ENCODE data around the gene SMS.

Gene SMS

DNA sequence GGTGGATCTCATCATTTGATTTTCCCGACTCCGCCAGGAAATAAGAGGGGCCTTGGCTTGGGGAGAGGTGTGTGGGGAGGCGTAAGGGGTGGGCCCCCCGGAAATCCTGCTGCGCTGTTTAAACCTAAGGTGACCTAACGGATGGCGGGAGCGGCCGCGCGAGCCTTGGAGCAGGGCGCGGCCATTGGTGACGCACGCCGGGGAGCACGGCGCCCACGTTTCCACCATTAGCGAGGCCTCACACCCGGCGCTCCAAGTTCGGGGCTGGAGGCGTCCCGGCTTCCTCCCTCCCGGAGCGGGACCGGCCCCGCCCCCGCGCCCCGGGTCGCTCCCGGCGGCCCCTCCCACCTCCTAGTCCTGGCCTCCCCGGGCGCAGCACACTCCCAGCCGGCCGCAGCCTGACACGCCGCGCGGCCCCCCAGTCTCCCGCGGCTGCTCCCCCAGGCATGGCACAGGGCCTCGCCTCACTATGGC, at the start of gene SMS:
Gene SMS (plus strand): TSS at position 354 of the 474 bp plus-strand sequence. CDS start 116 bp downstream, at position 470.
- DNase-seq (ENCODE audit: low read depth in 3 of 3), result peak; percentile 39 to 49 (median 43)

DNA sequence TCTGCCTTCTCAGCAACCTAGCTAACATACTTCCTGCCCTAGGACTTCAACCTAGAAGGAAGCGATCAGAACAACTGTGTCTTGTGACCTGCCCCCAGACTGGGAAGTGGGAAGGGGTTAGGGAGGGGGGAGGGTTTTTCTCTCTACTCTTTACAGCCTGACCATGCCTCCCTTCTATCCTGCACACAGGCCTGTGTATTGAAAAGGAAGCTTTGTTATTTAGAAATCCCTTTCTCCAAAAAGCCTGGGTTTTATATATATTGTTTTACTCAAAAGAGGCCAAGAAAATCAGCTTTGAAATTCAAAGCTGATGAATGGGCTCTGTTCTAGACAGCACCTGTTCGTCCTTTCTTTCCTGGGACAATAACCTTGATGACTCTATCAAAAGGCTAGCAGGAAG, 35.2 kb upstream of the SMS start:
- DNase-seq (ENCODE audit: low read depth in 3 of 3), result no peak

GRCh38 chrX:21905953-21906352, 34.6 kb upstream of the SMS start:
- DNase-seq (ENCODE audit: low read depth in 3 of 3), result no peak

GRCh38 chrX:21907260-21907659, 33.2 kb upstream of the SMS start:
- DNase-seq (ENCODE audit: low read depth in 3 of 3), result no peak

- DNase-seq (ENCODE audit: low read depth in 3 of 3), result no peak
These were observed 29.0 kb upstream of the SMS start for GRCh38 chrX:21911481-21911880.

DNA sequence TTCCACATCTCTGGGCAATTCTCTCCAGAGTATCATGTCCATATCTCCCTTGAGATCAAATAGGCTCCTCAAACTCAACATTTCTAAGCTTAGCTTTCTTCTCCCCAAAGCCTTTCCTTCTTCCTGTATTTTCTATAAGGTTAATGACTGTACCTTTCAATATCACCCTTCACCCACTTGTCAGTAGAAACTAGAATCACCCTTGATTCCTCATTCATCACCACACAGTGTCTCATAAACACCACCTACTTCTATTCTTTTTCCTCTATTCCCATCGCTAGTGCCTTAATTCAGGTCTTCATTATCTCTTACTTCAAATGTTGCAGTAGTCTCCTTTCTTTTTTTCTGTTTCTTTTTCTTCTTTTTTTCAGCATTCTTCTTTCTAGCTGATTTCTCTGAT, 28.3 kb upstream of the SMS start:
- no peak for DNase-seq (ENCODE audit: low read depth in 3 of 3)

DNA sequence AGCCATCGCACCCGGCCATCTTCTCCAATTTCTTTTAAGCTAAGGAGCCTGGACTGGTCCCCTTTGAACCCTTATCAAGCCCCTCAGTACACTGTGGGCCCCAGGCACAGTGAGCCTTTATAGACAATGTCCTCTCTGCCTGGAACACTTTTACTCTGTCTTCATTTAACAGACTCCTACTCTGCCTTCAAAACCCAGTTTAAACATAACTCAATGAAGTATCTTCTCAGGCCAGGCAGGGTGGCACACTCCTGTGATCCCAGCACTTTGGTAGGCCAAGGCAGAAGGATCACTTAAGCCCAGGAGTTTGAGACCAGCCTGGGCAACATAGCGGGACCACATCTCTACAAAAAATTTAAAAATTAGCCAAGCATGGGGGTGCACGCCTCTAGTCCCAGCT, 27.5 kb upstream of the SMS start:
- DNase-seq (ENCODE audit: low read depth in 3 of 3), result no peak

DNA sequence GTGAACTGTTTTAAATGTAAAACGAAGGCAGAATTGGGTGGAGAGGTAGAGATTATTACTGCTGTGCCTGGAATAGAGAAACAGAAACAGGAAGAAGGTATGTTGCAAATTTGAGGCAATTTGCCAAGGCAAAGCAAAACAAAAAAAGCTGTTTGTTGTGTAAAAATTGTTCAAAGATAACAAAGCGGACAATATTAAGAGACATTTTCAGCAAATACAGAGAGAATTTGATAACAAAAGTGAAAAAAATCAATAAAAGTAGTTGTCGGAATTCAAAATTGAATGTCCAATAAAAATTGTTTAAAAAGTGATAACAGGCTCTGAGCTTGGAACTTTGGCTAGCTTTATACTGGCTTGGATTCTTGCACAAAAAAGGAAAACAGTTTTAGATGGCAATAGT, 14.4 kb upstream of the SMS start:
- no peak for DNase-seq (ENCODE audit: low read depth in 3 of 3)

DNA sequence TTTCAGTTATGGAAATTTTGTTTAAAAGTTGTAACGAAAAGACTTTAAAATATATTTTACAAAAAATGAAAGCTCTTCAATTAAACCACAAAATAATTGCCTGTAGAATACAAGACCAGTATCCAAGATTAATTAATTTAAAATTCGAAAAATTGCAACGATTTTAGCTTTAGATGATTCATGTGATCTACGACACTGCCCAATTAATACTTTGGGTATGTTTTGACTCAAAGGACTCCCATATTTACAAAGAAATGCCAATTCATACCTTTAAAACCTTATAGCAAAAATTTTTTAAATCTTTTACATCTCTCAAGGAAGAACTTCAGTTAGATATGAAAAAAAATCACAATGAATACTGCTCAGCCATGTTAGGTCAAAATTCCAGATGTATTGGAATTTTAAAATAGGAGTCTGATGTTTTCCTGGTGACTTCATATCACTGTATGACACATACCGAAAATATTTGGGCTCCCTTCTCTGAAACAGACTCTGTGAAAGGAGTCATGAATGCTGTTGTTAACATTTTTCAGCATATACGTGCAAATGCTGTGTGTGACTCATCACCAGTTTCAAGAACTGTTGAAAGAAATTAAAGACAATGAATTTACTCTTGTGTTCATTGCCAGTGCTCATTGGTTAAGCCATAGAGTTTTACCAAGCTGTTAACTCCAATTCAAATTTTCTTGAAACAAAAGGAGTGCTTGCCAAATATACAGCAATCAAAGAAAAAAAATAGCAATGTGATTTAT, 13.8 kb upstream of the SMS start:
- DNase-seq (ENCODE audit: low read depth in 3 of 3), result no peak

DNA sequence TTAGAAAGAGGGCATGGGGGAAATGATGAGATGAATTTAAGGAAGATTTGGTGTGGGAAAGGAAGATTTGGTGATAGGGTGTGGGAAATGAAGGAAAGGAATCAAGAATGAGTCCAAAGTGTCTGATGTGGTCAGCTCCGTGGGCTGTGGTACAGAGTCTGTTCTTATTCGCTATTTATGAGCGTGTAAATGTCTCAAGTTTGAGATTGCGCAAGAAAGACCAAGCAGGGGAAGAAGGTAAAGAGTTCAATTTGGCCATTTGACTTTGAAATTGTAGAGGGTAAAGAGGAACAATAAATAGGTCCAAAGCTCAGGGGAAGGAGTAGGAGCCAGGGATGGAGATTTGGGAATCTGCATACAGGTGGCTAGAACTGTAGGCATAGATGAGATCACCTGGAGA, 11.3 kb upstream of the SMS start:
- DNase-seq (ENCODE audit: low read depth in 3 of 3), result no peak

DNA sequence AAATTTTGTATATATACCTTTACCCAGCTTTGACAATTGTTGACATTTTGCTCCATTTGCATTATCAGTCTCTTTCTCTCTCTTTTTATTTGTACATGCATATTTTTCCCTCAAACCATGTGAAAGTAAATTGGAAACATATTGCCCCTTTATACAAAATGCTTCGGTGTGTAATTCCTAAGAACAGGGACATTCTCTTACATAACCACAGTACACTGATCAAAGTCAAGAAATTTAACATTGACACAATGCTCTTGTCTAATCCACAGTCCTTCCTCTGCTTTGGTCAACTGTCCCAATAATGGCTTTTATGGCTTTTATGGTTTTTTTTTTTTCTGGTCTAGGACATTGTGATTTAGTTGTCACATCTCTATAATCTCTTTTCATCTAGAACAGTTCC, 9.5 kb upstream of the SMS start:
- DNase-seq (ENCODE audit: low read depth in 3 of 3), result no peak

GRCh38 chrX:21932292-21933002, 8.1 kb upstream of the SMS start:
- DNase-seq (ENCODE audit: low read depth in 3 of 3), result no peak

- DNase-seq (ENCODE audit: low read depth in 3 of 3), result no peak
These were observed 7.4 kb upstream of the SMS start for GRCh38 chrX:21933077-21933476.

GRCh38 chrX:21934414-21934813, 6.1 kb upstream of the SMS start:
- DNase-seq (ENCODE audit: low read depth in 3 of 3), result no peak

- DNase-seq (ENCODE audit: low read depth in 3 of 3), result no peak
These were observed 603 bp upstream of the SMS start for GRCh38 chrX:21939906-21940305.

DNA sequence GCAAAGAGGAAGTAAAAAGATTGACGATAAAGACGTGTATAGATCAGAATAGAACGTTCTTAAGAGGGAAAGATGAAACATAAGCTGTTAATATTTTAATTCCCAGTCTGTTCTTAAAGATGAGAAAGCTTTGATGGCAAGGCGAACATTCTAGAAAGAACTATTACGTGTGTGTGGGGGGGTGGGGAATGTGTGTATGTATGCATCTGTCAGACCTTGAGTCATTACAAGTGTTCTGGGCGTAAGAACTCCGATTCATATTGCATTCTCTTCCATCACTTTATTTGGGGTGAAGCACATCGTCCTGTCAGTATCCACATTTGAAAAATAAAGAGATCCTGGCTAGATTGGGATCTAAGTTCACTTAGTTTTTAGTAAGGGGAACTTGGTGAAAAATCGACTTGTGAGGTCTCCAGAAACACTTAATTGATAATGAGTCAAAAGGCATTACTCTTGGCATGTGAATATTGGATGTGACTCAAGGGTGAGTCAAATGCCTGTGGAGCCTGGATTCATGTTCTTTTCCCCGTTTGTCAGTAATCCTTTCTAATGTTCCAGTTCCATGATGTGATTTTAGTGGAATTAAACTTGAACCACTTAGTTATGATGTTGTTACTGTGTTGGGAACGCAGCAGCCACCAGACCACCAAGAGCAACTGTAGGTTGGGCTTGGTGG, 3.1 kb downstream of the SMS start:
- no peak for DNase-seq (ENCODE audit: low read depth in 3 of 3)

GRCh38 chrX:21944136-21944615, 3.7 kb downstream of the SMS start:
- no peak for DNase-seq (ENCODE audit: low read depth in 3 of 3)

- no peak for DNase-seq (ENCODE audit: low read depth in 3 of 3)
These were observed 6.6 kb downstream of the SMS start for GRCh38 chrX:21946925-21947641.

GRCh38 chrX:21947671-21948070, 7.2 kb downstream of the SMS start:
- no peak for DNase-seq (ENCODE audit: low read depth in 3 of 3)

GRCh38 chrX:21948897-21949578, 8.5 kb downstream of the SMS start:
- no peak for DNase-seq (ENCODE audit: low read depth in 3 of 3)

GRCh38 chrX:21949689-21950088, 9.2 kb downstream of the SMS start:
- DNase-seq (ENCODE audit: low read depth in 3 of 3), result no peak

Measured in stimulated activated CD4-positive, alpha-beta T cell treated with anti-CD3 and anti-CD28 coated beads, TNF-alpha, amount 100 ng/mL, for 48 hours (primary cell).